HG03064 (cell line): ENCODE measurements around the gene HSPA9.
"Not testable (repeated sequence)": the region's sequence is repeated elsewhere in the genome, so short reads cannot be mapped to it uniquely, and the experiment has no call there.

Source experiments
- ATAC-seq: cut with Tn5 transposase; IDR thresholded peaks from one replicate; pipeline ENCODE4 v1.9.1; 2021; ENCODE audit warnings: low read depth; ENCODE audit not compliant: unreplicated experiment

HSPA9 gene

DNA sequence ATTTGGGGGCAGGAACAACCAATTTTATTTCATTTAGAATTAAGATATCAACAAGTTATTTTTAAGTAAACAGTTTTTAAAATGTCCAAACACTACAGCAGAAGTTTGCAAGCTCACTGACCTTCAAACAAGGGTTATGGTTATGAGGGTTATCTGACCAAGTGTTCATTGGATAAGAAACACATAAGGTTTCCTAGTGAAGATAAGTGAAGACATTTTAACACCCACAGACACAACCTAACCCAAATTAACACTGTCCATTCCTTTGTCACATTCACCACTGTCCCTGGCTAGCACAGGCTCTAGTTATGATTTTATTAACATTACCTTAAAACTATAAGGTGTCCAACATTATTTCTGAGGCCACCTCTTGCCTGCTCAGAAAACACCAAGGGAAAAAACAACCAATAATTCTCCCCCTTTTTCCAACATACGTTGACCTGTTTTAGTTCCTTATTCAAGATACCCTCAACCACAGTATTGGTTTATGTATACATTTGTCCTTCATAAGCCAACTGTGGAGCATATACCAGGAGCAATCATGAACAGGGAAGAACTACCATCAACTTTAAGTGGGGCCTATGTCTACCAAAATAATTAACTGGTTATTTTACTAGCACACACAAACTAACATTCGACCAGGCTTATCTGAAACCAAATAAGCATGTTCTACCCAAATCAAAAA, 36.1 kb downstream of the HSPA9 start:
- no peak for ATAC-seq

- ATAC-seq = no peak
These were observed 38.4 kb downstream of the HSPA9 start for GRCh38 chr5:138536665-138537315.

DNA sequence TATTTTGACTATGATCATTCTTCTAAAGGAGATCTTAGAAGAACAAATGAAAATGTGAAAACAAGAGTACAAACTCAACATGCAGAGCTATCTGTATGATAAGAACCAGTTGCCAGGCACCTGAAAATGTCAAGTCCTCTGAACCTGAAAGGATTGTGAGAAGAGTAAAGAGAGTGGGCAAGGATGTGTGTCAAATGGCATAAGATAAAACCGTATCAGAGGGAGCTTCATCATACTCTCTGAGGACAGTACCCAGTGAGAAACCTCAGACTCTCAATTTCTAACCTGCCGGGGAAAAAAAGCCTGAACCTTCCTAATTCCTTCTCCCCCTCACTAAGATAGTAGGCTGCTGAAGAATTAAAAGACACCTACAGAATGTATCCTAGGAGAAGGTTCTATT, 39.0 kb downstream of the HSPA9 start:
- ATAC-seq = no peak

DNA sequence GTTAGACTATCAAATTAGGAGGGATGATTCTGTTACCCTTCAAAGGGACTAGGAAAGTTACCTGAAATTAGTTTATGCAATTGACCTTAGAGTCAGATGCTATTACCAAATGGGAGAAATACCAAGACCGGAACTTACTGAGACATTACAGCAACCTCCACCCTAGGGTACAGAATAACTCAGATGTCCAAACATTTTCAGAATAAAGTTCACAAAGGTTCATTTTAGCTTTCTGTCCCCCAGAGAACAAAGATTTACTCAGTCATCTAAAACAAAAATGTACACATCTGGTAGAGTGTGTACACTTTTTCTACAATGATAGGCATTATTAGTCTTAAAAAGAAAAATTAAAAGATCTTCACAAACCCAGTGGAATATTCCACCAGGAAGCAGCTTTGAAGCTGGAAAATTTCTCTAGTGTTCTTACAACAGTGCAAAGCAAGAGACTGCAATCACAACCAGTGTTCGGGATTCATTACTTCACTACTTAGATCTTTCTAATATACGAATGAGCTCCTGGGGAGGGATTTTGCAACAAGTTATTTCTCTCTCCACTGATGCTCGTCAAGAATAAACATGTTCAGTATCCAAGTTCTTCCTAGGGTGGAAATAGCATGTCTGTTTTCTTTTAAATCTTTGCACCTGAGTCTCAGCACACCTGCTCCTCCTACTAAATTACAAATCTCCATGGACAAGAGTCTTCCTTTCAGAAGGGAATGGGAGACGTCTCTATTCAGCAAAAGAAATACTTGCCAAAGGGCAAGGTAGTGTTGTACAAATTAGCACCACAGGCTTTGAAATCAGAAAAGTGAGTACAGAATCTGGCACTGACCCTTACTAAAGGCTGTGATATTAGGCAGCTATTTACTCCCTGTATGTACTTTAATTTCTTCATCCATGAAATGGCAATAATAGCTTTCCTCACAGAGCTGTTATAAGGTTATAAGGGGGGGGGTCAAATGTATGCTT, 40.9 kb downstream of the HSPA9 start:
- ATAC-seq = no peak

DNA sequence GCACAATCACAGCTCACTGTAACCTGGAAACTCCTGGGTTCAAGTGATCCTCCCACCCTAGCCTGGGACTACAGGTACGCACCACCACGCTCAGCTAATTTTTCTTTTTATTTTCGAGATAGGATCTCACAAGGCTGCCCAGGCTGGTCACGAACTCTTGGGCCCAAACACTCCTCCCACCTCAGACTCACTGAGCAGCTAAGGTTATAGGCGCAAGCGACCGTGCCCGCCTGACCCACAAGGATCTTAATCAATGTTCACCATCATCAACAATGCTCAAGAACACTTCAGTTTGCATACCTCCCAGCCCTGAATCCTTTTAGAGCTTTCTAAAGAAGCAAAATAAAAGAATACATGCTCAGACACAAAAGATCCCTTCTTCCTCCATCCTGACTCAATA, 45.4 kb downstream of the HSPA9 start:
- no peak for ATAC-seq

- no peak for ATAC-seq
These were observed 46.3 kb downstream of the HSPA9 start for GRCh38 chr5:138528744-138529469.

DNA sequence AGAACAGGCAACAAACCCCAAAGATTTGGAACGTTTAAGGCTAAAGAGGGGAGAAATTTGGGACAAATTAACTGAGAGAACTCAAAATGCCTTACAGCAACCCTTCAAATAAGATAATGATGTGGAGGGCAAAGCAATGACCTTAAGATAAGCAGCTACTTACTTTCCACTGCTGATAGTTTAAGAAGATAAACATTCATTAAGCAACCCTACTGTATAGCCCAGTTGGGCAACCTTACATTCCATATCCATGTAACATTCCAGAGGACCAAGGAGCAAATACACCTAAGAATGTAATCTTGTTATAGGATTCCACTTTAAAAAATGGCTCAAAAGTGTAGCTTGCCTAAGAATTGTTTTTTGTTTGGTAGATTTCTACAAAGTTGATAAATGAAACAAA, 47.0 kb downstream of the HSPA9 start:
- ATAC-seq = no peak

DNA sequence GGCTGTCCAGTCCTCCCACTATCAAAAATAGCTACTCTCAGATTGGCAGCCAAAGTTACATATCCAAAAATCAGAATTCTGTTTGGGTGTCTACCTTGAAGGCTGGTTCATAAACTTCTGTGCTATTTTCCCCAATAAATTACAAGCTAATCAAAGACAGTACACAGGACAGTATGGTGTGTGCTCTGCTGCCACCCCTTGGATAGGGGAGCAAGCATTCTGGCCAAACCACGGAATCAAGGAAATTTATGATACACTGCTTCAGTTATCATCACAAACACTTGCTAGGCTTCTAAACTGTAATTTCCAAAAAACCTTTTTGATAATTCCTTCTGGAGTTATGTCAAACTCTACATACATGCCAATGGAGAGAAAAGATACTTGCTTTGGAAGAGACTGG, 48.0 kb downstream of the HSPA9 start:
- no peak for ATAC-seq

- ATAC-seq = no peak
These were observed 51.8 kb downstream of the HSPA9 start for GRCh38 chr5:138523406-138523805.

DNA sequence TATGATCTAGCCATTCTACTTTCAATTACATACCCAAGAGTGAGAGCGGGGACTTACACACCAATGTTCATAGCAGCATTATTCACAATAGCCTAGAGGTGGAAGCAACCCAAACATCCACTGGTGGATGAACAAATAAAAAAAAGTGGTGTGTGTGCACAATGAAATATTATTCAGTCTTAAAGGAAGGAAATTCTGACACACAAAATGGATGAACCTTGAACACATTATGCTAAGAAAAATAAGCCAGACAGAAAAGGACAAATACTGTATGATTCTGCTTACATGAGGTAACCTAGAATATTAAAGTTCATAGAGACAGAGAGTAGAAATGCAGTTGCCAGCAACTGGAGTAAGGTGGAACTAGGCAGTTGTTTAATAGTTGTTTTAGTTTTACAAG, 54.2 kb downstream of the HSPA9 start:
- ATAC-seq = no peak

GRCh38 chr5:138517437-138517836, 57.8 kb downstream of the HSPA9 start:
- ATAC-seq = no peak

DNA sequence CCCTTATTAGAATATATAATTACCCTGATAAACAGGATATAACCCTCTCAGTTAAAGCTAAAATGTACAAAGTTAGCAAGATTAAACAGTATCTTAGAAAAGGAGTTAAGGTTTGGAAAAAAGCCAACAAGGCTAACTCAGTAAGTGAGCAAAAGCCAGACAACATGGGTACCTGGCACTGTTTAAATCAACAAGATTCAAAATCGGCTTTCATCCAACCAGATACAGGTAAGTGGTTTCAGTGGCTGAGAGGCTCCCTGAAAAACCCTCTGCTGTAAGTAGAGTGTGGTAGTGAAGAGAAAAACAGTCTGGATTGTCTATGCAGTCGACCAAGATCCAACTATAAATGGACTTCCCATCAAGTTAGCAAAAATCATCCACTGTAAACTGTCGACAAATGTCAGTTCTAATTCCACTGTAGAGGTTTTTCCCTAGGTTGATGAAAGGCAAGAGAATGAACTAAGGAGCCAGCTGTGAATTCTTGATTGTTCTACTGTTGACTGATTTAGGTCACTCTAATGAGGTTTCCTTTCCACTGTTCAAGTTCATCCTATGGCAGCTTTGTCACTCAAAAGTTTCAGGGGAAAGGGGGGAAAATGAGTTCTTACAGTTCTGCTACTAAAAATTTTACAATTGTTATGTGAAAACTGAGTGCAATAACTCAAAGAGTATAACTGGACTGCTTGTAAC, 59.5 kb downstream of the HSPA9 start:
- no peak for ATAC-seq

DNA sequence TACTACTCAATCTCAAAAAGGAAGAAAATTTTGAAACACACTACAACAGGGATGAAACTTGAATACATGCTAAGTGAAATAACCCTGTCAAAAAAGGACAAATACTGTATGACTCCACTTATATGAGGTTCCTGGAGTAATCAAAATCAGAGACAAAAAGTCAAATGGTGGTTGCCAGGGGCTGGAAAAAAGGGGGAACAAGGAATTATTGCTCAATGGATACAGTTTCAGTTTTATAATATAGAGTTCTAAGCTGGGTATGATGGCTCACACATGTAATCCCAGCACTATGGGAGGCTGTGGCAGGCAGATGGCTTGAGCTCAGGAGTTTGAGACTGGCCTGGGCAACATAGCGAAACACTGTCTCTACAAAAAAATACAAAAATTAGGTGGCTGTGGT, 61.2 kb downstream of the HSPA9 start:
- no peak for ATAC-seq

DNA sequence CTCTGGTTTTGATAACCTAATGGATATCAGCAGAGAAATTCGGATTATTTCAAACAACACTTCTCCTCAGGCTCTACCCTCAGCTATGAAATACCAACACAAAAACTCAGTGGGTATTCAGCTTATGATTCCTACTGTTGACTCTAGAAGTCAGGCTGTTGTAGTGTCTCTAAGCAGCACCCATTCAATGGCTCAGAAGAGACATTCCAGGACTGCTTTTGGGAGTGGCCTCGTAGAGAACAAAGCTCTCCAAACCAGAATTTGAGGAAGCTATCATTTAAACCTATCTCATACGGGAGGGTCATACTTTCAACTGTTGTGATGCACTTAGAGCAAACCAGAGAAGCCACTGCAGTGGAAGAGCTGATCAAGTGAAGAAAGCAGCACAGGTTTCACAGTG, 66.2 kb downstream of the HSPA9 start:
- ATAC-seq = no peak

- not testable (repeated sequence) for ATAC-seq
These were observed 67.7 kb downstream of the HSPA9 start for GRCh38 chr5:138507485-138507884.

- ATAC-seq = no peak
These were observed 68.6 kb downstream of the HSPA9 start for GRCh38 chr5:138506370-138507306.

- ATAC-seq = no peak
These were observed 70.4 kb downstream of the HSPA9 start for GRCh38 chr5:138504799-138505198.
